CD4-positive, alpha-beta T cell treated with Interleukin-4 for 1 hour (primary cell): ENCODE measurements around the gene SUCLG2.
A peak's percentile ranks its signal among the peaks of the same experiment; 100 is the strongest.

Experiments used
- DNase-seq, 2 donors: peaks; one replicate each; pipeline ENCODE4 v3.0.0-alpha.2; 2020 to 2022

Gene SUCLG2, protein sequence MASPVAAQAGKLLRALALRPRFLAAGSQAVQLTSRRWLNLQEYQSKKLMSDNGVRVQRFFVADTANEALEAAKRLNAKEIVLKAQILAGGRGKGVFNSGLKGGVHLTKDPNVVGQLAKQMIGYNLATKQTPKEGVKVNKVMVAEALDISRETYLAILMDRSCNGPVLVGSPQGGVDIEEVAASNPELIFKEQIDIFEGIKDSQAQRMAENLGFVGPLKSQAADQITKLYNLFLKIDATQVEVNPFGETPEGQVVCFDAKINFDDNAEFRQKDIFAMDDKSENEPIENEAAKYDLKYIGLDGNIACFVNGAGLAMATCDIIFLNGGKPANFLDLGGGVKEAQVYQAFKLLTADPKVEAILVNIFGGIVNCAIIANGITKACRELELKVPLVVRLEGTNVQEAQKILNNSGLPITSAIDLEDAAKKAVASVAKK

DNA sequence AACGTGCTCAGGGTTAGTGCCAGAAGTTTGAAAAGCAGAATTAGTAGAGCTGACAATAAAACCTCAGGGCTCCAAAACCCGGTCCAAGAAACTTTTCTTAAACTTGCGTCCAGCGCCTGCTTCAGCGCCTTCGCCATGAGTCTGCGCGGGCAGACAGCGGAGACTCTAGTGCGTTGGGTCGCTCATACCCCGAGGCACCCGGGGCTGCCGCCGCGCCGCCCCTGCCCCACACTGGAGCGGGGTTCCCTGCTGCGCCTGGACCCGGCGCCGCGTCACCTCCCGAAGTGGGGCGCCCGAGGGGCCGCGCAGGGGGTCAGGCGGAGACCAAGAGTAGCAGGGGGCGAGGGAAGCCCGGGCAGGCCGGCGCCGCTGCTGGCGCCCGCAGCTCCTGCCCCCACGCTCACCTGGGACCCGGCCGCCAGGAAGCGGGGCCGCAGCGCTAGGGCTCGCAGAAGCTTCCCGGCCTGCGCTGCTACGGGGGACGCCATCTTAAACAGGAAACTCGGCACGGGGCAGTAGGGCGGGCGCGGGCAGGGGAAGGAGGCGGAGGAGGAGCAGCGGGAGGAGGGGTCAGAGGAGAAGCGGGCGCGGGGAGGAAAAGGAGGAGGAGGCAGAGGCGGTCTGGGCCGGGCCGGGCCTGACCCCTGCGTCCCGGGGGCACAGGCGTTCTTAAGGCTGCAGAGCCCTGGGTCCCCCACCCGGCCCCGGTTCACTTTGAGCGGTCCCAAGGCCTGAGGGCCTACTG is at the start of gene SUCLG2:
TSS of gene SUCLG2 (minus strand) at position 514 of the 745 bp plus-strand sequence. CDS start at position 488, 26 bp downstream.
- peak; percentile 80 to 82 for DNase-seq

DNA sequence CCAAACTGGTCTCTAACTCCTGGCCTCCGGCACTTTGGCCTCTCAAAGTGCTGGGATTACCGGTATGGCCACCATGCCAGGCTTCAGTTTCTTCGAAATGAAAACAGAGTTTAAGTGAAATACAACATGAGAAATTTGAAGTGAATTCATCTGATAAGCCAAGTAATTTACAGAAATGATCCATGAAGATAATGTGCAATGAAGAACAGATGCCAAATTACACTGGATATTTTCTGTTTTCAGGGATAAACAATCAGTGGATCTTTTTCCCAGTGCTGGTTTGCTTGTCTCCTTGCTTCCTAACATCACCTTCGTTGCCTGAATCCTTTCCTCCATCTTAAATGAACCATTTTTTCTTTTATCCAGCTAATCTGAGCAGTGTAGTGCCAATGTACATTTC is 46.2 kb upstream of the SUCLG2 start:
- no peak for DNase-seq

- no peak for DNase-seq
Measured at GRCh38 chr3:67699882-67700281, 45.5 kb upstream of the SUCLG2 start.

GRCh38 chr3:67692621-67693020 is 38.2 kb upstream of the SUCLG2 start:
- no peak for DNase-seq

DNA sequence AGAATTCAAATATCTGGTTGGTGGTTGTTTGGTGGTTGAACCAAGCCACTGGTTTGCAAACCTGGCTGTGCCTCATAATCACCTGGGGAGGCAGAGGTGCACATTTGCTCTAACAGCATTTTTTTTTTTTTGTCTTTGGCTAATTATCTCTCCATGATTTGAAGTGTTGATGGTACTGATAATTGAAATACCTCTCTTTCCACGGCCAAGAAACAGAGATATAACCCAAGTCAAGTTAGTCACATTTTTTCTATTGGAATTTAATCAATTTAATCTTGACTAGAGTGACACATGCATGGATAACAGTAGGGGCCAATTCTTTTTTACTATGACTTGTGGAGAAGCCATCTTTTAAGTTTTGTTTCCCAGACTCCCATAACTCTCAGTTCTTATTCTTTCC is 37.5 kb upstream of the SUCLG2 start:
- DNase-seq = no peak

DNA sequence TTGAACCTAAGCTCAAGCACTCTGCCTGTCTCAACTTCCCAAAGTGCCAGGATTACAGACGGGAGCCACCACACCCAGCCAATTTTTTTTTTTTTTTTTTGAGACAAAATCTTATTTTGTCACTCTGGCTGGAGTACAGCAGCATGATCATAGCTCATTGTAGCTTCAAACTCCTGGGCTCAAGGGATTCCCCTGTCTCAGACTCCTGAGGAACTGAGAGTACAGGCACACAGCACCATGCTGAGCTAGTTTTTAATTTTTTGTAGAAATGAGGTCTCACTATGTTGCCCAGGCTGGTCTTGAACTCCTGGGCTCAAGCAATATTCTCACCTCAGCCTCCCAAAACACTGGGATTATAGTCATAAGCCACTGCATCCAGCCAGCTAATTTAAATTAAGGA is 36.8 kb upstream of the SUCLG2 start:
- no peak for DNase-seq

DNA sequence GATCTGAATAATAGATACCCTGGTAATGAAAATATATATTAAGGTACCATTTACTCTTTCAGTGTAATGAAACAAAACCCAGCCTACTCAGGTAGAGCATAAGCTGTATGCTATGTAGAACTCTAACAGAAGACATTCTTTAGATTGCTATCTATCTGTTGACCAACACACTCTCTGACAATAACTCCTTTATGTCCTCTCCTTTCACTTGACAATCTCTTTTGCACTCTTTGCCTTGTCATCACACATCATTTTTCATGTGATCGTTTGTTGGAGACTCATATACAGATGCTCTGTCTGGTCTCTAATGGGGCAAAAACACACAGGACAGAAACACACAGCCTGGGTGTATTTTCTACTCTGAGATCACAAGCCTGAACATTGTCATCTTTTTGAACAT is 35.4 kb upstream of the SUCLG2 start:
- no peak for DNase-seq

DNA sequence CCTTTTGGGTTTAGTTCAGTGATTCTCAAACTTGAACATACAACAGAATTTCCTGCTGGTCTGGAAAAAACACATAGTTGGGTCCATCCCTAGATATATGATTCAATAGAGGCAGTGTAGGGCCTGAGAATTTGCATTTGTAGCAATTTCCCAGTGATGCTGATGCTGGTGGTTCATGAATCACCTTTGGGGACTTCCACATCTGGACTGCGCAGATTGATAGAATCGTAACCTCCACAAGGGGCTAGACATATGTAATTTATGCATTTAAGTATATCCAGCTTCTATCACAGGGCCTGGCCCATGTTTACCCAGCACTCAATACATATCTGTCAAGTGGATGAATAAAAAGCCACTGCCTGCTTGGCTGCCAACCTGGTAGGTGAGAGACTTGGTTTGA is 33.8 kb upstream of the SUCLG2 start:
- no peak for DNase-seq

GRCh38 chr3:67686069-67686468 is 31.7 kb upstream of the SUCLG2 start:
- DNase-seq = no peak

- peak in 1 of 2 donors; percentile 30 for DNase-seq
Measured at GRCh38 chr3:67685499-67685898, 31.1 kb upstream of the SUCLG2 start.

DNA sequence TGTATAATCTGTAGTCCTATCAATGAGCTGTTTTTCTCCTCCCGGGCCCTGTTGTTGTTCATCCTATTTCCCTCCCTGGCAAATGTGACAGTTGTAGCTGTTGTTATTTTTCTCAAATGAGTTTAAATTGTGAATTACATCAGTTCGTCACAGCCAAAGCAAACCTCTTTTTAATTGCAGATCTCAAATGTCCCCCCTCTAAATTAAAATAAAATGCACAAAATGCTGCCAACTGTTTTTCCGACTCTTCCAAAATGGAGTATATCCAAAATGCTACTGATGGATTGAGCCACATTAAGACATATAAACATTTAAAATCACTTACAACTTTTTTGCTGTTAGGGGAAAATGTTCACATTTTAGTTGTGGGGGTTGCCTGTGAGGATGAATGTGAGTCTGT is 29.8 kb upstream of the SUCLG2 start:
- DNase-seq = no peak

DNA sequence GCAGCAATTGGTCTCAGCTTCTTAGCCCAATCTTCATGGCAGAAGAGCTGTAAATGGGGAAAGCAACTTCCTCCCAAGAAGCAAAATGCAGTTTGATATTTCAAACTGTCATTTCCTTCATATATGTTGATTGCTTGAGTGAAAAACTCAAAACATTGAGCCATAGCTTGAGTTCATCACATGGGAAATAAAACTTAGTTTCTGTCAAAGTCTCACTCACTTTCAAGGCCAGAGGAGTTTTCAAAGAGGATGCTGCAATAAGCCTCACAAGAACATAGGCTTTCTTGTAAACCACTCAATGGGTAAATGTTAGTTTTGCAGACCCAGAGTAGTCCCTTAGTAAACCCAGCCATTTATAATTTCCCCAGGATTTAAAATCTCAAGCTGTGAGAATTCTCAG is 29.1 kb upstream of the SUCLG2 start:
- no peak for DNase-seq

GRCh38 chr3:67678665-67679064 is 24.3 kb upstream of the SUCLG2 start:
- DNase-seq = peak in 1 of 2 donors; percentile 17

DNA sequence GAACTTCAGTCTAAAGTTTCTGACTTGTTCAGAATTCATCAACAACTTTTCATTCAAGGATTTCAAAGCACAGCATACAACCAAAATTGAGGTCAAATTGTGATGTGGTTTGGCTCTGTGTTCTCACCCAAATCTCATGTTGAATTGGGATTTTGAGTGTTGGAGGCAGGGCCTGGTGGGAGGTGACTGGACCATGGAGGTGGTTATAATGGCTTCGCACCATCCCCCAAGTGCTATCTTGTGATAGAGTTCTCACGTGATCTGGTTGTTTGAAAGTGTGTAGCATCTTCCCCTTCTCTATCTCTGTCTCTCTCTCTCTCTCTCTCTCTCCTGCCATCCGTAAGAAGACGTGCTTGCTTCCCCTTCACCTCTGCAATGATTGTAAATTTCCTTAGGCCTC is 19.6 kb upstream of the SUCLG2 start:
- no peak for DNase-seq

DNA sequence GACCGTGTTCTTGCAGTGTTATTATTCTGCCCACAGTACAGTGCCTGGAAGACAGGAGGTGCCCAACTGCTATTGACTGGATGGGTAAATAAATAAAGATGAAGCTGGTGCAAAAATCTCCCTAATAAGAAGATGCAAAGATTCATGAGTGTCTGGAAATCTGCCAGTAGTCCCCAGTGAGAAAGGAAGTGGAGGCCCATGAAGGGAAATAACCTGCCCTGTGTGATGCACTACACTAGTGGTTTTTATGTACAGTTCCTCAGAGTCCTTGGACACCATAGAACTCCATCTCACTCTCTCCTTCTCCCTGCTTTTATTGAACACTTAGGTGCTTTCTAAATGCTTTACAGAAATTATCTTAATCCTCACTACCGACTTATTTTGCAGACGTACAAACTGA is 8.3 kb upstream of the SUCLG2 start:
- peak in 1 of 2 donors; percentile 53 for DNase-seq

- DNase-seq = no peak
Measured at GRCh38 chr3:67661089-67661488, 6.7 kb upstream of the SUCLG2 start.

- no peak for DNase-seq
Measured at GRCh38 chr3:67657192-67657591, 2.8 kb upstream of the SUCLG2 start.

GRCh38 chr3:67656614-67657013 is 2.2 kb upstream of the SUCLG2 start:
- peak in 1 of 2 donors; percentile 17 for DNase-seq

GRCh38 chr3:67655364-67656121 is 1.1 kb upstream of the SUCLG2 start:
- peak; percentile 83 to 87 for DNase-seq

GRCh38 chr3:67654844-67655177 is 399 bp upstream of the SUCLG2 start:
- DNase-seq = no peak

DNA sequence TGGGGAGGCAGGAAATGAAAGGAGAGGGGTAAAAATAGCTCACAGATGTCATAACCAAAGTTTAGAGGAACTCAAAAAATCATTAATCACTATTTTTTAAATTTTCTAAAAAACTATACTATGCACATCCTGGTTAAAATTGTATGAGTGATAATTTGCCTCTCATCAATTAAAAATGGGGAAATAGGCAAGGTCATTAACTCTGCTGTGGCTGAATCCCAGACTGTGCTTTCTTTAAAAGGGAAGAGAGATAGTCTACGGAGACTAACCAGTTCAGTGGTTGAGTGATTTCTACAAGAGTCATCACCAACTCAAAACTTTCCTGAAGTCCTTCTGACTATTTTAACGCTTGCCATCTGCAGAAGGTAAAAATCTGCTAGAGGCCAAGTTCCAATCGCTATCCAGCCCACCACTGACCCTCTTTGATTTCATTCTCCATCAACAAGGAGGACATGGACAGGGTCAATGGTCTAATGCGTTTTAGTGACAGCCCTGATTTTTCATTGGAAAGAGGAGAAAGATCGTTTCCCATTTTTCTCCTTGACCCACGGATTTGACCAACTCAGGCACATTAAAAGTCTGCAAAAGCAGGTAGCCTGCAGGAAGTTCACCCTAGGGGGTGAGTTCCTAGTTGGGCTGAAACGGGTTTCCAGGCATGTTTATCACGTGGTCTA is 850 bp downstream of the SUCLG2 start:
- no peak for DNase-seq

DNA sequence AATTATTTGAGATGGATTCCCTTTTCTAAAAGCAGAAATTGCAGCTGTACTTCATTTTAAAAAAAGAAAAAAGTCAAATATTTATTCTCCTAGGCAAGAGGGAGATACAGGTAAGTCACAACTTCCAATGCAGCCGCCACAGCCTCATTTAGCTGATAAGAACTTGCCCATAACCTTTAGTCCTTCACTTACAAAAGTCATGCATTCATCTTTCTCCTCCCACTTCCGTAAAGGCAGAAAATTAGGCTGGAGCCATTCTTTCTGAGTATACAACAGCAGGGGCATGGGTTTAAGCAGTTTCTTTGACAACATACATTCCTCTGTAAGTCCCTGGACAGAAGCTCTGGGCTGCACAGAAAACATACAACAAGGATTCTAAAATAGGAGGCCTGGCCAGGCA is 4.3 kb downstream of the SUCLG2 start:
- no peak for DNase-seq

DNA sequence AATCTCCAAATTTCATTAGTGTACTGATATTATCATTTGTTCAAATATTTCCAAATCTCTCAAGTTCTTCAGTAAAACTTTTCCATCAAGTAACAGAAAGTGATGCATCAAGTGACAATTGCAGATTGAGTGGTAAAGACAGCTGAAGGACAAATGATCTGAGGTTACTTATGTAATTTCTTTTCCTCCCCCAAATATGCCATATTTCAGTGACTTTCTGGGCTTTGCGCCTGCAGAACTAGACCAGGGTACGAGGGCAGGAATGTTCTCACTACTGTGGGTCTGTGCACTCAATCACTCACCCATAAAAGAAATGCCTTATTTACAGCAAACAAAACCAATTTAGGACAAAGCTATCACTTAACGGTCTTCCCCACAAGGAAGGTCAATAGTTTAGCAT is 4.7 kb downstream of the SUCLG2 start:
- DNase-seq = no peak
